AG09309 (cell line): ENCODE data around the gene CA4.

Source experiments
- DNase-seq: peaks from one replicate; pipeline ENCODE4 v3.0.0-alpha.2; 2010; ENCODE audit warnings: low read depth
- H3K4me3 ChIP-seq: 2 replicates; pipeline ENCODE4 v1.5.1; 2011; ENCODE audit warnings: mild to moderate bottlenecking, low read depth, low read length, moderate library complexity; ENCODE audit not compliant: control insufficient read depth
- TF ChIP-seq, protein P1 (sequence below): IDR thresholded peaks from 2 replicates; pipeline ENCODE4 v1.5.1; 2011; ENCODE audit warnings: mild to moderate bottlenecking, low read depth, low read length, inconsistent platforms; ENCODE audit not compliant: insufficient read depth, control insufficient read depth; ENCODE audit errors: missing control alignments

Gene CA4

DNA sequence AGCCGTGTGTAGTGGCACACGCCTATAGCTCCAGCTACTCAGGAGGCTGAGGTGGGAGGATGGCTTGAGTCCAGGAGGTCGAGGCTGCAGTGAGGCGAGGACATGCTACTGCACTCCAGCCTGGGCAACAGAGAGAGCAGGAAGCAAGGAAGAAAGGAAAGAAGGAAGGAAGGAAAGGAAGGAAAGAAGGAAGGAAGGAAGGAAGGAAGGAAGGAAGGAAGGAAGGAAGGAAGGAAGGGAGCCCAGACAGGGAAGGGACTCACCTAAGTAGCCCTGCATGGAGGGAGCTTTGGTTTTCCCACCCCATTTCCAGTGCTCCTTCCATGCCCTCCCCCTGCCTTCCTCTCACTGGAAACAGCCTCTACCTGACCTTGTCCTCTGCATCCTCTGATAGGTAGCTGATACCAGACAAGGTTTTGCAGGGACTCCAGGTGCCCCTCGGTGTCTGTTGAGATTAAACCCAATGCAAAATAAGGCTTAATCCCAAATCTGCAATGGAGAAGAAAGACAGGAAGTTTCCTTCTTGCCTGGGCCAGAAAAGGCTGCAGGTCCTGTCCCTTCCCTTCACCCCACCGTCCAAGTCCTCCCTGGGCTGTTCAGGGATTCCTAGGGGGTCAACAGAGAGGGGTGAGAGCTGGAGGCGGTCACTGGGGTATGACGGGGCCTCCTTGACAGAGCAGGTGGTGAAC lies 21.5 kb upstream of the CA4 start:
- no peak overlapping the region for H3K4me3 ChIP-seq
- DNase-seq: no peak
- TF ChIP-seq, protein P1, sequence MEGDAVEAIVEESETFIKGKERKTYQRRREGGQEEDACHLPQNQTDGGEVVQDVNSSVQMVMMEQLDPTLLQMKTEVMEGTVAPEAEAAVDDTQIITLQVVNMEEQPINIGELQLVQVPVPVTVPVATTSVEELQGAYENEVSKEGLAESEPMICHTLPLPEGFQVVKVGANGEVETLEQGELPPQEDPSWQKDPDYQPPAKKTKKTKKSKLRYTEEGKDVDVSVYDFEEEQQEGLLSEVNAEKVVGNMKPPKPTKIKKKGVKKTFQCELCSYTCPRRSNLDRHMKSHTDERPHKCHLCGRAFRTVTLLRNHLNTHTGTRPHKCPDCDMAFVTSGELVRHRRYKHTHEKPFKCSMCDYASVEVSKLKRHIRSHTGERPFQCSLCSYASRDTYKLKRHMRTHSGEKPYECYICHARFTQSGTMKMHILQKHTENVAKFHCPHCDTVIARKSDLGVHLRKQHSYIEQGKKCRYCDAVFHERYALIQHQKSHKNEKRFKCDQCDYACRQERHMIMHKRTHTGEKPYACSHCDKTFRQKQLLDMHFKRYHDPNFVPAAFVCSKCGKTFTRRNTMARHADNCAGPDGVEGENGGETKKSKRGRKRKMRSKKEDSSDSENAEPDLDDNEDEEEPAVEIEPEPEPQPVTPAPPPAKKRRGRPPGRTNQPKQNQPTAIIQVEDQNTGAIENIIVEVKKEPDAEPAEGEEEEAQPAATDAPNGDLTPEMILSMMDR: no peak

DNA sequence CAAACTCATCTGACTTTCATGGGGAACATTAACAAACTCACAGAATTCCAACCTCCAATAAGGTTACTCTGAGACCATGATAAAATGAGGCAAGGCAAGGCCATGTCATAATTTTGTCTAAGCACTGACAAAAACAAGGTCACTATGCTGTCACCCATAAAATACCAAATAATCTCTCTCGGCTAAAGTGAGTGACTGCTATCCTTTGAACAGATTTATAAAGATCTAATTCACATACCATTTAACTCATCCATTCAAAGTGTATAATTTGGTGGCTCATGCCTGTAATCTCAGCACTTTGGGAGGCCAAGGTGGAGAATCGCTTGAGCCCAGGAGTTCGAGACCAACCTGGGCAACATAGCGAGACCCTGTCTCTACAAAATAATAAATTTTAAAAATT lies 20.6 kb upstream of the CA4 start:
- no peak overlapping the region for H3K4me3 ChIP-seq
- TF ChIP-seq, protein P1: no peak
- DNase-seq: no peak

DNA sequence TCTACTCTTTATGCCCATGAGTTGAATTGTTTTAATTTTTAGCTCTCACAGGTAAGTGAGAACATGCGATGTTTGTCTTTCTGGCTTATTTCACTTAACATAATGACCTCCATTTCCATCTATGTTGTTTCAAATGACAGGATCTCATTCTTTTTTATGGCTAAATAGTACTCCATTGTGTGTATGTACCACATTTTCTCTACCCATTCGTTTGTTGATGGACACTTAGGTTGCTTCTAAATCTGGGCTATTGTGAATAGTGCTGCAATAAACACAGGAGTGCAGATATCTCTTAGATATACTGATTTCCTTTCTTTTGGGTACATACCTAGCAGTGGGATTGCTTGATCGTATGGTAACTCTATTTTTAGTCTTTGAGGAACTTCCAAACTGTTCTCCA lies 19.3 kb upstream of the CA4 start:
- TF ChIP-seq, protein P1: no peak
- H3K4me3 ChIP-seq: no peak overlapping the region
- no peak for DNase-seq

DNA sequence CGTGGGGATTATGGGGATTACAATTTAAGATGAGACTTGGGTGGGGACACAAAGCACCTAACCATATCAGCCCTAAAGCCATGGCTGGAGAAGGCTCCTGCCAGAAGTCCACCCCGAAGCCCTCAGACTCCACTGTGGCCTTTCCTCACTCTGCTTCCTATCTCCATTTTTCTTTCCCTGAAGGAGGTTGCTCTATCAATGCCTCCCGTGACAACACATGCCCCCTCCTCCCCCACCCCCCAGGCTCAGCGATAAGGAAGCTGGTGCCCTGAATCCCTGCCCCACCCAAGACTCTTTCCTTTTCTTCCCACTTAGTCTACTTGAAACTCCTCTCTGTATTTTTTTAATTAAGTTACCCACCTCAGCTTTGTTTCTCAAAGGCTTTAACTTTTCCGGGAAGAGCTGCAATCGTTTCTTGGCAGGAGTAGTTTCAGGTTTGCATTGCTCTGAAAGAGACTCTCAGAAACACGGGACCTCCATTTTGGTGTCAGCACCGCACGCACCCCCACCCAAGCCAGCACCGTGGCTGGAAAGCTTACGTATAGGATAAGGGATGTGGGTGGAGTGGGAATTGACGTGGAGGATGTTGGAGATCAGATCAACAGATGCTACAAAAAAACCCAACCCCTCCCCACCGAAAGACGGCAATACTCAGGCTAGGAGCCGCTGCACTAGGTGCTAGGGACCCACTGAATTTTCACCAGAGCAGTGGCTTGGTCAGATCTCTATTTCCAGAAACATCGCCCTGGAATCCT lies 15.2 kb upstream of the CA4 start:
- H3K4me3 ChIP-seq: peak overlapping the region; percentile 75
- no peak for DNase-seq
- TF ChIP-seq, protein P1: no peak

DNA sequence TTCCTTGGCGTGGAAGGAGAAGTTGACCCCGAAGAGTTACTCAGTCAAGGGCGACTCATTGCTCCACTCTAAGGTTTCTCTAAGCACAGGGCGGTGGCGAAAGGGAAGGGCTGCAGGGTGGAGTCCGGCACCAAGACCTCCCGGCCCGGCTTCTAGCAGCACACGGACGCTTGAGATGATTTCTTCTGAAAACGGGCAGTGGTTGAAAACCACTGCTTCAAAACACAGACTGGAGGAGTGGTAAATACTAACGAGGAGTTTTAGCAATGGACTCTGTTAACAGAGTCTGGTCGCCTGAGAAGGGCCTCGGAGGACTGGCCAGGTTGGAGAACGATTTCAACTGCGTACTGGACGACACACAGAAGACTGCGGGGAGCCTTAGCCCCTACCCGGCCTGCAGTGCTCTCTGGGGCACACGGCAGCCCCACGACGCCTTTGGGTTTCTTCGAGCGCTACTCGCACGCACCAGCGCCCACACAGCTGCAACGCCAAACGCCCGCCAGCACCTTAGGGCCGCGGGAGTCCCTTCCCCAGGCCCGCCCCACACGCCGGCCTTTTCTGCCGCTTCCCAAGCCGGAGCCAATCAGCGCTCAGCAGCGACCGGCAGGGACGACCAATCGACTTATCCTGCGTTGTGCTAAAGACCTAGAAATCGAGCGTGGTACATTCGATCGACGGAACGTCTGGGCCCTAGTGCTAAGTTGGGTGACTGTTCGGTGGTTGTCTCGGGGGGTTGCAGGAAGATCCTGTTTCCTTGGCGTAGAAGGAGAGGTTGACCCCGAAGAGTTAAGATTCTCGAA lies 14.4 kb upstream of the CA4 start:
- H3K4me3 ChIP-seq: peak overlapping the region; percentile 75
- TF ChIP-seq, protein P1: no peak
- DNase-seq: peak; percentile 47

DNA sequence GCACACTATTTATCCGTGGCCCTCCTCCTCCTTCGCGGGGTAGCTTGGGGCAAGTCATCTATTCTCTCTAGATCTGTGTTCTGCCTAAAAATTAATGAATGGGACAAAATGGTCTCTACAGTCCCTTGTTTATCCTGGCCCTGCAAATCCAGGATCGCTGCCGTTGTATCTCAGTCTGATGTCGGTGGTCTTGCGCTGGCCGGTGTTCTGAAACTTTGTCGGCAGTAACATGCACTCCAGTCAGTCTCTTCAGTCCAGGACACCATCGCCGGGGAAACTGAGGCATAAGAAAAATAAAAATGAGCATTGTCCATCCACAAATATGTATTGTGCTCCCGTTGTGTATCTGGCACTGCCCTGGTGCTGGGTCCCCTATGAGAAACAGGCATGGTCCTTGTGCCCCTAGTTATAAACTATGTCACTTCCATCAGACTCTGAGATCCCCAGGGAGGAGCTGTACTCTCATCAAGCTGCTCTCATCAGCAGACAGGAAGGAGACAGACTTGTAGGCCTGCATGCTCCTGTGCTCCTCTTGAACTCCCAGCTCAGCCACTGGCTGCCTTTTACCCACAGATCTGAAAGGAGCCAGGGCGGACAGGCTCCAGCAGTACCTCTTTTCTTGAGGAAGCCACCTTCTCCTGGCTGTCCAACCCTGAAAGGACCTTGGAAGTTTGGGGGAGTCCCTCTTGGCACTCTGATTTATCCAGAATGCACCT lies 13.7 kb upstream of the CA4 start:
- TF ChIP-seq, protein P1: no peak
- no peak overlapping the region for H3K4me3 ChIP-seq
- no peak for DNase-seq
